ENCODE measurements around the gene MBD5.

DNA sequence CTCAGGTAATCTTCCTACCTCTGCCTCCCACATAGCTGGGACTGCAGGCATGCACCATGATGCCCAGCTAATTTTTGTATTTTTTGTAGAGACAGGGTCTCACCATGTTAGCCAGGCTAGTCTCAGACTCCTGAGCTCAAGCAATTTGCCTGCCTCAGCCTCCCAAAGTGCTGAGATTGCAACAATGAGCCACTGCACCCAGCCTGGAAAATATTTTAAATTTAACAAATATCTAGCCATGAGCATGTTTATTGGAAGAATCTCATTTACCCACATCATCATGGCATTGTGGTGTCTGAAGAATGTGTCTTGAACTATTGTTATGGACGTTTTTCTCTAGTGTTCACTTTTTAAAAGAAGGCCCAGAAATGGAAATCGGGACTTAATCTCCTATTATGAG is 231.8 kb downstream of the MBD5 start:
- TF ChIP-seq NFRKB (IDR thresholded peaks at IDR 0.05) (no peak), TARDBP (IDR thresholded peaks at IDR 0.05) (no peak), LEF1 (IDR thresholded peaks at IDR 0.05; ENCODE audit: borderline replicate concordance) (no peak), ELF4 (IDR thresholded peaks at IDR 0.05) (no peak), BHLHE40 (IDR thresholded peaks at IDR 0.05; ENCODE audit: borderline replicate concordance) (no peak), L3MBTL2 (conservative IDR thresholded peaks at IDR 0.05) (no peak), FOXA1 (IDR thresholded peaks at IDR 0.05) (no peak), ARNT (IDR thresholded peaks at IDR 0.05) (no peak), SP1 (IDR thresholded peaks at IDR 0.05) (no peak), FOXM1 (IDR thresholded peaks at IDR 0.05; ENCODE audit: borderline replicate concordance) (no peak), SUZ12 (IDR thresholded peaks at IDR 0.05) (no peak)
